SU-DHL-6 (cell line): Measurements from ENCODE around the gene ORAI2.

ENCODE experiments used
- H2AFZ ChIP-seq: fragments of 200-600 bp; sonication (generic); 2 replicates; pipeline ENCODE4 v1.6.1; 2014; ENCODE audit warnings: low read depth, mild to moderate bottlenecking, moderate library complexity, mixed read lengths, antibody characterized with exemption, low read length; ENCODE audit not compliant: severe bottlenecking
- H3F3A ChIP-seq: fragments of 200-600 bp; shearing (Covaris generic); 2 replicates; pipeline ENCODE4 v1.6.0; 2016; ENCODE audit warnings: antibody characterized with exemption, mild to moderate bottlenecking; ENCODE audit not compliant: insufficient read depth
- H3K27ac ChIP-seq: fragments of 200-600 bp; sonication (generic); 2 replicates; pipeline ENCODE4 v1.5.1; 2016; ENCODE audit warnings: low read depth, mild to moderate bottlenecking, low read length, moderate library complexity, mixed read lengths
- H3K27me3 ChIP-seq: fragments of 200-600 bp; sonication (generic), shearing (Covaris generic); 2 replicates; pipeline ENCODE4 v1.6.0; 2014; ENCODE audit warnings: mild to moderate bottlenecking, low read length
- H3K36me3 ChIP-seq: fragments of 200-600 bp; sonication (generic); 2 replicates; pipeline ENCODE4 v1.6.1; 2014; ENCODE audit warnings: mild to moderate bottlenecking, low read length, mixed read lengths
- H3K4me2 ChIP-seq: fragments of 300-600, 200-600 bp; shearing (Covaris generic), sonication (generic); 2 replicates; pipeline ENCODE4 v1.6.0; 2014; ENCODE audit warnings: low read length, low read depth, mild to moderate bottlenecking; ENCODE audit not compliant: poor library complexity, severe bottlenecking
- H3K4me3 ChIP-seq: fragments of 200-600 bp; sonication (generic); 2 replicates; pipeline ENCODE4 v1.5.1; 2014; ENCODE audit warnings: antibody characterized with exemption, low read length, mild to moderate bottlenecking, mixed read lengths; ENCODE audit not compliant: insufficient read depth, poor library complexity, severe bottlenecking
- H3K79me2 ChIP-seq: fragments of 200-600 bp; sonication (generic); 2 replicates; pipeline ENCODE4 v1.6.1; 2014; ENCODE audit warnings: mild to moderate bottlenecking, low read length, moderate library complexity; ENCODE audit not compliant: insufficient read depth
- H3K9ac ChIP-seq: fragments of 200-600 bp; sonication (generic); 2 replicates; pipeline ENCODE4 v1.7.0; 2014; ENCODE audit warnings: mild to moderate bottlenecking, low read length
- H3K9me2 ChIP-seq: fragments of 200-600 bp; sonication (generic); replicated peaks from 2 replicates; pipeline ENCODE4 v1.6.1; 2014; ENCODE audit warnings: low read length; ENCODE audit not compliant: insufficient read depth
- H3K9me3 ChIP-seq: fragments of 200-600 bp; sonication (generic); 2 replicates; pipeline ENCODE4 v1.6.1; 2014; ENCODE audit warnings: low read length, mixed read lengths; ENCODE audit not compliant: insufficient read depth
- H4K20me1 ChIP-seq: fragments of 200-600 bp; sonication (generic); 2 replicates; pipeline ENCODE4 v1.6.1; 2014; ENCODE audit warnings: low read depth, mild to moderate bottlenecking, antibody characterized with exemption, low read length, moderate library complexity, mixed read lengths
- EZH2phosphoT487 ChIP-seq: fragments of 200-600 bp; sonication (generic), shearing (Covaris generic); conservative IDR thresholded peaks from 2 replicates; pipeline ENCODE4 v1.6.1; 2018; ENCODE audit warnings: mild to moderate bottlenecking, antibody characterized with exemption, low read length, moderate library complexity, mixed read lengths
- TF ChIP-seq, protein P1 (sequence below): fragments of 200-600 bp; sonication (generic); IDR thresholded peaks from one replicate; pipeline ENCODE4 v1.5.1; 2017; ENCODE audit warnings: antibody characterized with exemption, mild to moderate bottlenecking, low read length, moderate library complexity; ENCODE audit not compliant: insufficient read depth, poor library complexity, severe bottlenecking

Gene ORAI2

DNA sequence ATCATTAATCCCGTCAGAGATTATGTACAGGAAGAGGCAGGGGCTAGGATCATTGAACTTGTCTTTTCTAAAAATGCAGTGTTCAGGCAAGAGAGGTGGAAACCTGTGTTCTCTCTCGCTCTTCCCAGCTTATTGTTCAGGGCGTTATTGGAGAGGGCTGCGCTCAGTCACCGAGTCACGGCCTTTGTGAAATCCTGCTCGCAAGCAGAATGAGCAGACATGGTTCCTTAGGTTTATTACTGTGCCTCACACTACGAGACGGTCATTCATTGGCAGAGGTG is 37.8 kb upstream of the ORAI2 start:
- Histone ChIP-seq H3K27me3 (no peaks in the 10 kb centered on the region), H3K36me3 (peaks cover 21% of the 10 kb centered on the region; the same call in 1 of the 2 replicates), H3K79me2 (peaks cover 12% of the 10 kb centered on the region), H3F3A (peaks cover 35% of the 10 kb centered on the region), H3K27ac (peak overlapping the region; percentile 78), H2AFZ (no peak overlapping the region), H3K4me2 (peak overlapping the region; percentile 82), H3K4me3 (peak overlapping the region; percentile 52), H3K9me3 (no peaks in the 10 kb centered on the region), H3K9ac (peak overlapping the region; percentile 87), H4K20me1 (no peaks in the 10 kb centered on the region; the same call in 1 of the 2 replicates), H3K9me2 (no peaks in the 10 kb centered on the region)
- TF ChIP-seq EZH2phosphoT487, result no peak
- TF ChIP-seq, protein P1, sequence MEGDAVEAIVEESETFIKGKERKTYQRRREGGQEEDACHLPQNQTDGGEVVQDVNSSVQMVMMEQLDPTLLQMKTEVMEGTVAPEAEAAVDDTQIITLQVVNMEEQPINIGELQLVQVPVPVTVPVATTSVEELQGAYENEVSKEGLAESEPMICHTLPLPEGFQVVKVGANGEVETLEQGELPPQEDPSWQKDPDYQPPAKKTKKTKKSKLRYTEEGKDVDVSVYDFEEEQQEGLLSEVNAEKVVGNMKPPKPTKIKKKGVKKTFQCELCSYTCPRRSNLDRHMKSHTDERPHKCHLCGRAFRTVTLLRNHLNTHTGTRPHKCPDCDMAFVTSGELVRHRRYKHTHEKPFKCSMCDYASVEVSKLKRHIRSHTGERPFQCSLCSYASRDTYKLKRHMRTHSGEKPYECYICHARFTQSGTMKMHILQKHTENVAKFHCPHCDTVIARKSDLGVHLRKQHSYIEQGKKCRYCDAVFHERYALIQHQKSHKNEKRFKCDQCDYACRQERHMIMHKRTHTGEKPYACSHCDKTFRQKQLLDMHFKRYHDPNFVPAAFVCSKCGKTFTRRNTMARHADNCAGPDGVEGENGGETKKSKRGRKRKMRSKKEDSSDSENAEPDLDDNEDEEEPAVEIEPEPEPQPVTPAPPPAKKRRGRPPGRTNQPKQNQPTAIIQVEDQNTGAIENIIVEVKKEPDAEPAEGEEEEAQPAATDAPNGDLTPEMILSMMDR, result no peak

- no peaks in the 10 kb centered on the region; the same call in 1 of the 2 replicates for H4K20me1 ChIP-seq
- H3K4me3 ChIP-seq, result peak within 1 kb of the TSS; percentile 79
- TF ChIP-seq, protein P1, result no peak
- TF ChIP-seq EZH2phosphoT487, result no peak
Measured at GRCh38 chr7:102395873-102396709, 37.3 kb upstream of the ORAI2 start, which contains the start of gene PRKRIP1. Gene PRKRIP1 (plus strand): TSS chr7:102396363. CDS start chr7:102396412, 49 bp downstream.

GRCh38 chr7:102396710-102397019 is 36.7 kb upstream of the ORAI2 start:
- Histone ChIP-seq H3K27me3 (no peaks in the 10 kb centered on the region), H3K9ac (peak overlapping the region; percentile 87), H3K4me2 (peak overlapping the region; percentile 71), H3K4me3 (peak overlapping the region; percentile 79), H3K9me3 (no peaks in the 10 kb centered on the region), H2AFZ (no peak overlapping the region), H3K27ac (peak overlapping the region; percentile 64), H3K79me2 (peaks cover 12% of the 10 kb centered on the region), H3K36me3 (peaks cover 25% of the 10 kb centered on the region), H4K20me1 (no peaks in the 10 kb centered on the region; the same call in 1 of the 2 replicates), H3F3A (peaks cover 39% of the 10 kb centered on the region), H3K9me2 (no peaks in the 10 kb centered on the region)
- no peak for TF ChIP-seq EZH2phosphoT487
- TF ChIP-seq, protein P1, result no peak

More at GRCh38 chr7:102395873-102396709, 37.3 kb upstream of the ORAI2 start, which contains the start of gene PRKRIP1:
- Histone ChIP-seq H3K79me2 (peaks cover 12% of the 10 kb centered on the region), H3K9me3 (no peaks in the 10 kb centered on the region), H3K9ac (peak within 1 kb of the TSS; percentile 87), H2AFZ (no peak within 1 kb of the TSS), H3F3A (peaks cover 40% of the 10 kb centered on the region), H3K9me2 (no peaks in the 10 kb centered on the region), H3K36me3 (peaks cover 25% of the 10 kb centered on the region), H3K4me2 (peak within 1 kb of the TSS; percentile 82), H3K27me3 (no peaks in the 10 kb centered on the region), H3K27ac (peak within 1 kb of the TSS; percentile 78)
